Body of pancreas (tissue), 4 donors: ENCODE results near the gene TSC22D2. TPM values are rescaled to one million over a fixed set of nuclear protein-coding genes. Genes with fewer than 3 reads are reported as not detected.

ENCODE experiments used
- ATAC-seq: fragments of 150-250 bp; one replicate; pipeline ENCODE4 v1.9.1; 2016
- DNase-seq, 4 donors: peaks; one replicate each; pipeline ENCODE4 v3.0.0-alpha.2; 2019
- H3K27ac ChIP-seq, 4 donors: fragments of 200-600 bp; sonication (generic); 1 replicate in 3 of 4; 2 replicates in 1 of 4; pipeline versions ENCODE4 v1.5.1 to v1.6.1; 2016 to 2019; ENCODE audit warnings: mild to moderate bottlenecking in 1 of 4, mixed read lengths in 1 of 4, moderate library complexity in 1 of 4
- H3K27me3 ChIP-seq, 2 donors: fragments of 200-600 bp; sonication (generic); one replicate each; pipeline ENCODE4 v1.6.0; 2016; ENCODE audit warnings: mild to moderate bottlenecking in 1 of 2
- H3K36me3 ChIP-seq, 2 donors: fragments of 200-600 bp; sonication (generic); replicated peaks in 1 of 2; 2 replicates each; pipeline ENCODE4 v1.5.1; 2016; ENCODE audit warnings: low read depth in 2 of 2; ENCODE audit not compliant: insufficient read depth in 1 of 2
- H3K4me1 ChIP-seq: fragments of 200-600 bp; sonication (generic); one replicate; pipeline ENCODE4 v1.6.0; 2016
- H3K4me3 ChIP-seq, 2 donors: fragments of 200-600 bp; sonication (generic); 1 replicate in 1 of 2; 2 replicates in 1 of 2; pipeline ENCODE4 v1.5.1; 2016 to 2019
- H3K9me3 ChIP-seq, 3 donors: fragments of 200-600 bp; sonication (generic); 1 replicate in 2 of 3; 2 replicates in 1 of 3; pipeline ENCODE4 v1.5.1; 2016
- CTCF ChIP-seq, 7 experiments: fragments of 450-650 bp in 4 of 7; fragments of 200-600 bp in 3 of 7; sonication (generic) in 3 of 7; IDR thresholded peaks; one replicate each; pipeline ENCODE4 v1.5.1; 2016 to 2019; ENCODE audit warnings: antibody characterized with exemption in 7 of 7
- POLR2A ChIP-seq, 3 donors: fragments of 450-650 bp; IDR thresholded peaks; one replicate each; pipeline ENCODE4 v1.6.1; 2016; ENCODE audit warnings: antibody characterized with exemption in 3 of 3, mild to moderate bottlenecking in 2 of 3
- WGBS, 2 donors: methylation state at CpG; one replicate each; pipeline ENCODE4 v1.1.5; 2017; 5-methylcytosine and 5-hydroxymethylcytosine counted together
- intact Hi-C: fragments of 100-400 bp; cut with DNase I; formaldehyde crosslinking; loops from one replicate; pipeline ENCODE4 v1.15.1; 2023
- total RNA-seq, 2 donors: library from RNA; depleted of rRNA; stranded (reverse); fragments of >200 nt; gene quantifications; one replicate each; pipeline ENCODE4 v1.1.0, GENCODE V29; 2016

TSC22D2 gene
- total RNA-seq, 2 donors from 2014 or later = 9.1 to 15.8 TPM

GRCh38 chr3:150411106-150411460 is 3.0 kb downstream of the TSC22D2 start:
- Histone ChIP-seq H3K4me1 (peaks cover 39% of the 10 kb centered on the region), H3K27me3 (no peaks in the 10 kb centered on the region), H3K36me3 (no peaks in the 10 kb centered on the region), H3K27ac (peak overlapping the region; percentile 97 to 100 (median 99)), H3K4me3 (peak overlapping the region; percentile 52 to 73), H3K9me3 (no peaks in the 10 kb centered on the region)
- TF ChIP-seq POLR2A (IDR thresholded peaks at IDR 0.05) (no peak), CTCF (IDR thresholded peaks at IDR 0.05) (no peak)
- no peak for ATAC-seq
- no peak for DNase-seq
- WGBS, 2 donors = 1 to 3% methylated on average over 5 of the region's 5 CpGs
- intact Hi-C loops = no loop called here

DNA sequence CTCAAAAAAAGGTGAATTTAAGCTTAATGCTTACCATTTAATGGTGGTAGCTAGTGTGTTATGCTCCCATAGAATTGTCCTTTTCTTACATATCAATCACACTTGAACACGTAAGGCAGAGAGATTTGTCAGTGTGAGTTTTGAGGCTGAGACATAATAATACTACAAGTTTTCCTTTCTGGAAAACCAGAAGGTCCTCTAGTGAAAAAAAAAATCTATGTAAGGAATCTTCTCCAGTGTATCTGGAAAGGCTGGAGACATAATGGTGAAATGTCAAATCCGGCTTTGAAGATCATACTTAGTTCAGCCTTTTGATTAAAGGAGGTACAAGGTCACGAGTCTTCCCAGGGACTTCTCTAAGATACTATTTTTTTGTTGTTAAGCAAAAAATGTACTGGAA is 3.4 kb downstream of the TSC22D2 start:
- Histone ChIP-seq H3K9me3 (no peaks in the 10 kb centered on the region), H3K4me3 (peak overlapping the region in 1 of 2 donors; percentile 73), H3K36me3 (no peaks in the 10 kb centered on the region), H3K27ac (peak overlapping the region in 2 of 4 donors; percentile 97 to 98), H3K4me1 (peaks cover 43% of the 10 kb centered on the region), H3K27me3 (no peaks in the 10 kb centered on the region)
- ATAC-seq = no peak
- no peak for TF ChIP-seq CTCF (IDR thresholded peaks at IDR 0.05)
- TF ChIP-seq POLR2A (IDR thresholded peaks at IDR 0.05) = no peak
- intact Hi-C loops = no loop called here
- no peak for DNase-seq
- 1 to 3% methylated on average over 3 of the region's 3 CpGs for WGBS, 2 donors

DNA sequence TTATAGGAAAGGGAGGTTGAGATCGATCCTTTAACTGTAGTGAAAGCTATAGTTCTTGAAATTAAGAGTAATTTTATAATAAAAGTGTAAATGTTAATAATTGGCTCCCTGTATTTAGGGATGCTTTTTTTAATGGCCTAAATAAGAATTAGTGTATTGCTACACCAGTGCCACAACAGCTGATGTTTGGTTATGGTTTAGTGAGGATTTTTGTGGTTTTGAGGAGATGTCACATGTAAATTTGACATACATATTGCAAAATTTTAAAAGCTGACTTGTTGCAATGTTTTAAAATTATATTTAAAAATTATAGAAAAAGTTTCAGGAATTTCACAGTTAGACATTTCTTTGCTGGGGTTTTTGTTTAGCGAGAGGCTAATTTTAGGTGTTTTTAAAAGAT is 3.9 kb downstream of the TSC22D2 start:
- 23 to 32% methylated on average over 2 of the region's 2 CpGs for WGBS, 2 donors
- Histone ChIP-seq H3K4me1 (peaks cover 39% of the 10 kb centered on the region), H3K4me3 (peak overlapping the region in 1 of 2 donors; percentile 73), H3K27me3 (no peaks in the 10 kb centered on the region), H3K27ac (peak overlapping the region in 1 of 4 donors; percentile 98), H3K9me3 (no peaks in the 10 kb centered on the region), H3K36me3 (no peaks in the 10 kb centered on the region)
- no peak for TF ChIP-seq CTCF (IDR thresholded peaks at IDR 0.05)
- no peak for TF ChIP-seq POLR2A (IDR thresholded peaks at IDR 0.05)
- DNase-seq (no peak), ATAC-seq (no peak)
- intact Hi-C loops = no loop called here

GRCh38 chr3:150412561-150413231 is 4.6 kb downstream of the TSC22D2 start:
- Histone ChIP-seq H3K27me3 (no peaks in the 10 kb centered on the region), H3K4me3 (peak overlapping the region in 1 of 2 donors; percentile 4), H3K4me1 (peaks cover 35% of the 10 kb centered on the region), H3K36me3 (no peaks in the 10 kb centered on the region), H3K9me3 (no peaks in the 10 kb centered on the region), H3K27ac (peak overlapping the region in 2 of 4 donors; percentile 14 to 98)
- 0 to 1% methylated on average over 5 of the region's 5 CpGs for WGBS, 2 donors
- intact Hi-C loops = no loop called here
- DNase-seq = peak in 1 of 4 donors; percentile 31
- TF ChIP-seq POLR2A (IDR thresholded peaks at IDR 0.05) = no peak
- TF ChIP-seq CTCF (IDR thresholded peaks at IDR 0.05) = no peak
- no peak for ATAC-seq

- no peak overlapping the region for H3K4me3 ChIP-seq
- peaks cover 50% of the 10 kb centered on the region for H3K4me1 ChIP-seq
- intact Hi-C loops = no loop called here
- 15 to 21% methylated on average over 3 of the region's 3 CpGs for WGBS, 2 donors
- H3K27me3 ChIP-seq = no peaks in the 10 kb centered on the region
- peak in 2 of 4 donors; percentile 13 to 15 for DNase-seq
- H3K27ac ChIP-seq = no peak overlapping the region
- no peaks in the 10 kb centered on the region for H3K36me3 ChIP-seq
- no peak for ATAC-seq
- no peaks in the 10 kb centered on the region for H3K9me3 ChIP-seq
- TF ChIP-seq CTCF (IDR thresholded peaks at IDR 0.05) (no peak), POLR2A (IDR thresholded peaks at IDR 0.05) (no peak)
Observed at GRCh38 chr3:150414258-150414657, 6.2 kb downstream of the TSC22D2 start.
